Adipose tissue (tissue), 3 donors: ENCODE results near the gene PICK1. TPM values are rescaled to one million over a fixed set of nuclear protein-coding genes. Genes with fewer than 3 reads are reported as not detected.
"Not testable (repeated sequence)": the region's sequence is repeated elsewhere in the genome, so short reads cannot be mapped to it uniquely, and the experiment has no call there.

ENCODE experiments used
- H3K27ac ChIP-seq: one replicate; pipeline ENCODE4 v1.5.1; 2013; ENCODE audit warnings: low read depth, low read length
- WGBS, 3 donors: extraction: QIAGEN DNeasy Blood & Tissue Kit; methylation state at CpG; one replicate each; pipeline ENCODE4 v1.1.7; 2013; 5-methylcytosine and 5-hydroxymethylcytosine counted together
- polyA plus RNA-seq, 3 donors: library from polyadenylated mRNA; stranded (reverse); fragments of 200-250 nt; gene quantifications; one replicate each; pipeline ENCODE4 v1.2.3, GENCODE V29; 2013
- donor health status: healthy with polysubstance abuse.
- donor health status: Bipolar disorder and iron deficiency.
- donor health status: healthy.

PICK1 gene
- polyA plus RNA-seq, 3 donors, result 19.6 to 23.5 (median 20.6) TPM

DNA sequence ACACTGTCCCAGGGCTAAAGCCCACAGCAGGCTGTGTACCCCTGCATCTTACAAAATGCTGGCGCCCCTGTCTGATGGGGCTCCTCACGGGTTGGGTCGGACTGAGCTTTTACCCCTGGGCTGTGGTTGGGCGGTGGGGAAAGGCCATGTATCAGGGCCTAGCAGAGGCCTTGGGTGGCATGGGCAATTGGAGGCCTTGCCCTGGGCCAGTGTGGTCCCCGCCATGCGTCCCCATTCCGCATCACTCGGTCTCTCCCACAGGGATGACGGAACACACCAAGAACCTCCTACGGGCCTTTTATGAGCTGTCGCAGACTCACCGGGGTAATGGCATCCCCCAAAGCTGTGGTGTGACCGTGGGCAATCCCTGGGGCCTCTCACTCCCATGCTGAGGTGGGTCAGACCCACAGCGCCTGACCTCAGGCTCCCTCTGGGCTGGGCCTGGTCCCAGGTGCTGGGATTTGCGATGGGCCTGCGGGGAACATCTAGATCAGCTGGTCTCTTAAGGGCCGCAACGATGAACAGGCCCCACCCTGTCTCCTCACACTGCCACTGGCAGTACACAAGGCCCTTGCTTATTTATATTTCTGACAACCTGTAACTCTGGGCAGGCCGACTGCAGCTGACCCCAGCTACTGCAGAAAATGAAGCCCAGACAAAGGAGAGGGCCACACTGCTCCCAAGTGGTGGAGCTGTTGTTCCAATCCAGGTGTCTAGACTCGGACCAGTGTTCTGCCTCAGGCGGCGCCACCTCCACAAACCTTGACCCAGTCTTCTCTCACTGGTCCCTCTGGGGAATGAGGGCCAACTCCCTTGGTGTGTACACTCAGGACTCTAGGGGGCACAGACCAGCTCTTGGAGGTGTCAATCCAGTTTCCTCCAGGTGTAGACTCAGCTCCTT lies 14.5 kb downstream of the PICK1 start:
- 86 to 94% (median 91%) methylated on average over 21 to 22 of the region's 22 CpGs for WGBS, 3 donors
- H3K27ac ChIP-seq, result no peak overlapping the region

DNA sequence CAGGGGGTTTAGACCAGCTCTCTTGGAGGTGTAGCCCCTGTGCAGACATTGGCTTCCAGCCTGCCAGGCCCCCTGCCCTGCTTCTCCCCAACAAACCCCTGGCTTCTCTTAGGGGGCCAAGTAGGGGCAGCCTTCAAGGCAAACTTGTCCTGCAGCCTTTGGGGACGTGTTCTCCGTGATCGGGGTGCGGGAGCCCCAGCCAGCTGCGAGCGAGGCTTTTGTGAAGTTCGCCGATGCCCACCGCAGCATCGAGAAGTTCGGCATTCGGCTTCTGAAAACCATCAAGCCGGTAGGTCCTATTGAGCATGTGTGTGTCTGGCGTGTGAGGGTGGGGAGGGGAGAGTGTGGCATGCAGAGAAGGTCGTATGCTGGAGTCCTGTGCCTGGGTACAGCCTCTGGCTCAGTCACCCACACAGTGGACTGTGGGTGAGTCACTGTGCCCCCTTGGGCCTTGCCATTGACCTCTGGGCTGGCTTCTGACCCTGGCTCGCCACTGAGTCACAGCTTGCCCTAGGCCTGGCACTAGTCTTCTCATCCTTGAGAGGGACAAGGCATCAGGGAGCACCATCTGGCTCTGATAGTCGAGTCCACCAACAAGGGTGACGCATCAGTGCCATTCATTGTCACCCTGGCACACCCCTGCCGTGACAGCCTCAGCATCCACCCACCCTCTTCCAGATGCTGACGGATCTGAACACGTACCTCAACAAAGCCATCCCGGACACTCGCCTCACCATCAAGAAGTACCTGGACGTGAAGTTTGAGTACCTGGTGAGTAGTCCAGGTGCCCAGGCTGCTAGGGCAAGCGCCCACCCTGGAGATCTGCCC lies 15.3 kb downstream of the PICK1 start:
- H3K27ac ChIP-seq, result no peak overlapping the region
- WGBS, 3 donors, result 94 to 95% (median 95%) methylated on average over 25 of the region's 25 CpGs

DNA sequence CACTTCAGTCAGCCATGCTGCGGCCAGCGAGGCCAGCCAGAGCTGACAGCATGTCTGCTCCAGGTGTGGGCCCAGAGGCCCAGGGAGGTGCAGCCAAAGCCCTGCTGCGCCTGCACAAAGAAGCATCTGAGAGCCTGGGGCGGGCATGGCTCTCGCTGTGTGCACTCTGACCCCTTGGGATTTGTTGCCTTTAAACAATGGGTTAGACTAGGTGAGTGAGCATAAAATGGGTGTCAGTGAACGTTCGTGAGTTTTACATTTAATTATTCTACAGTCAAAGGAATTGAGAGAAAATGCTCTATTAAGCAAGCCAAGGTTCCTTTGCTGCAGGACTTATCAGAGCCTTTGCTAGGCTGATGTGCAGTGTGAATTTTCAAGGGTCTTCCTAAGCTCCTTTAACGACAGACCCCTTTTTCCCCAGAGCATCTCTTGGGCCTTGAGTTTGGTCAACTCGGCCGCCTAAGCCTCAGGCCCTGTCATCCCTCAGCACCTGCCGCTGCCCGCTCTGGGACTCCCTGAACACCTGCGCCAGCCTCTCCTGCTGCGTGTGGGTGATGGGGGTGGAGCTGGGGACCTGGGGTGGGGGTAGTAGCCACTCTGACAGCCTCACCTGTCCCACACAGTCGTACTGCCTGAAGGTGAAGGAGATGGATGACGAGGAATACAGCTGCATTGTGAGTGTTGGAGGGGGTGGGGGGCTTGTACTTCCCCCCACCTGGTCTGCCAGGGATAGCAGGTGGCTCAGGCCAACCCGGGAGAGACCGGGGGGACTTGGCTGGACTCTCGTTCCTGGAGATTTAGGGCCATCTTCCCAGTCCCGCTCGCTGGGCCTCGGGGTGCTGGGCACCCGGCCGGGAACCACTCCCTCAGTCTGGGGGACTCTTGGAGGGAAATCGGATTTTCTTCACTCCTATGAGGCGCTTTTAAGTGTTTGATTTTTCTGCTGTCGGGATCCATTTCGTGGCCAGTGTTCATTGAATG lies 16.2 kb downstream of the PICK1 start:
- H3K27ac ChIP-seq, result no peak overlapping the region
- 94 to 96% (median 94%) methylated on average over 28 of the region's 28 CpGs for WGBS, 3 donors

DNA sequence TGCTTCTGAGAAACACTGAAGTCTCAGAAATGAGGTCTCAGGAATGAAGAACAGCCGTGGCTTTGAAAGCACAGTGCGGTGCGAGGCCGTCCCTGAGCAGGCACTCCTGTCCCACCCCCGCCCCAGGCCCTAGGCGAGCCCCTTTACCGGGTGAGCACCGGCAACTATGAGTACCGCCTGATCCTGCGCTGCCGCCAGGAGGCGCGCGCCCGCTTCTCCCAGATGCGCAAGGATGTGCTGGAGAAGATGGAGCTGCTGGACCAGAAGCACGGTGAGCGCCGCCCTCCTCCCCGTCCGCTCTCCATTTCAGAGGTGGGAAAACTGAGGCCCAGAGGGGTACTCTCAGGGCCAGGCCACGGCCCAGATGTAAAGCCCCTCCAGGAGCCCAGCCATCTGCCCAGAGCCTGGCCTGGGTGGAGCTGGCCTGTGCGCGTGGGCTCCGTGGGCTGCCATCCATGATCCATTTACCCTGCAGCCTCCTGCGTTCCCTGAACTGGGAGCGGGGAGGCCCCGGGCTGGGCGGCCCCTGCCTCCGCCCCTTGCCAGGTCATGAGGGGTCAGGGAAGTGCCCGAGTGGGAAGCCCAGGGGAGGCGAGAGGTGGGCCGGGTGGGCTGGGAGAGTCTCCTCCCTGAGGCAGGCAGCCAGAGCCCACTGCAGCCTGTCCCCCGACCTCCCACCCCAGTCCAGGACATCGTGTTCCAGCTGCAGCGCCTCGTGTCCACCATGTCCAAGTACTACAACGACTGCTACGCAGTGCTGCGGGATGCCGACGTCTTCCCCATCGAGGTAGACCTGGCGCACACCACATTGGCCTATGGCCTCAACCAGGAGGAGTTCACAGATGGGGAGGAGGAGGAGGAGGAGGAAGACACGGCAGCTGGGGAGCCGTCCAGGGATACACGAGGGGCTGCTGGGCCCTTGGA lies 17.2 kb downstream of the PICK1 start:
- 90 to 91% (median 90%) methylated on average over 46 to 47 of the region's 47 CpGs for WGBS, 3 donors
- H3K27ac ChIP-seq, result no peak overlapping the region

DNA sequence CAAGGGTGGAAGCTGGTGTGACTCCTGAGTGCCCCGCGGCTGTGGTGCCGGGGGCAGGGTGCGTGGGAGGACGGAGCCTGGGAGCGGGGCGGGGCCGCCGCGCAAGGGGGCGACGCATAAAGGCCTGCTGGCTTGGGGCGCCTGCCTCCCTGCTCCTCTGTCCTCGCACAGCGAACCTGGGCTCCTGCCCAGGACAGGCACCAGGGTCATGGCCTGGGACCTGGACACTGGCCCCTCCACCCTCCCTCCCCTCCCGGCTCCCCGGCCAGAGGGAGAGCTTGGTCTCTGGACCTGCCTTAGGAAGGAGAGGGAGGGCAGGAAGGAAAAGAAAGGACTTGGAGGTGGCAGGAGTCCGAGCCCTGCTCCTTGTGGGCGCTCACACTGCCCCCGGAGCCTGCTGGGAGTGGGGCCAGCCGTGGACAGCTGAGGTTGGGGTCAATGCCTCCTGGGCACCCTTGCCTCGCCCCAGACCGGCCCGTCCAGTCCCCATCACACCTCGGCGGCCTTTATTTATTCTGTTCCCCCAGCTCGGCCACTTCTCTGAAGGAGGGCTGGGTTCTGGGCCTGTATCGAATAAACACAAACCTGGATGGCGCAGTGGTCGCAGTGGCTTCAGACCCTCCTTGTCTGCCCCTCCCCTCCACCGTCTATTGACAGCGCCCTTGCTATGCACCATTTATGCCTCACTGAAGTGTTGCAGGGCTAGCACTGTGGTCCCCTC lies 18.1 kb downstream of the PICK1 start:
- H3K27ac ChIP-seq, result no peak overlapping the region
- 92 to 95% (median 92%) methylated on average over 19 to 32 of the region's 32 CpGs for WGBS, 3 donors

DNA sequence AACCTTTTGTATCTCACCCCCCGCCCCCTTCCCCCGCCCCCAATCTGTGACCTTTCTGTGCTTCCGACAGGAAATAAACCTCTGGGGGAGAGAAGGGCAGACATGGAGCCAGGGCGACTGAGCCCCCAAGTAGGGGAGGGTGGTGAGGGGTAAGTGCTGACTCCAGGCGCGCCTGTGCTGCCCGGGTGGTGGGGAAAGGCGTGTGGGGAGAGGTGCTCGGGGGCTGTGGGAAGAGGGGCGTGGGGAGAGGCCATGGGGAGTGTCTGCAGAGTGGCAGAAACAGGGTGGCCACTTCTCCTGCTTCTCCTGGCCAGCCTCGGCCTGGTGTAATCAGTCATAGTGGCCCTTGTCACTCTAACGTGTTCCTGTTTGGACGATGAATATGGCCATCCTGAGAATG lies 18.8 kb downstream of the PICK1 start:
- H3K27ac ChIP-seq, result no peak overlapping the region
- 79 to 91% (median 88%) methylated on average over 13 of the region's 13 CpGs for WGBS, 3 donors

DNA sequence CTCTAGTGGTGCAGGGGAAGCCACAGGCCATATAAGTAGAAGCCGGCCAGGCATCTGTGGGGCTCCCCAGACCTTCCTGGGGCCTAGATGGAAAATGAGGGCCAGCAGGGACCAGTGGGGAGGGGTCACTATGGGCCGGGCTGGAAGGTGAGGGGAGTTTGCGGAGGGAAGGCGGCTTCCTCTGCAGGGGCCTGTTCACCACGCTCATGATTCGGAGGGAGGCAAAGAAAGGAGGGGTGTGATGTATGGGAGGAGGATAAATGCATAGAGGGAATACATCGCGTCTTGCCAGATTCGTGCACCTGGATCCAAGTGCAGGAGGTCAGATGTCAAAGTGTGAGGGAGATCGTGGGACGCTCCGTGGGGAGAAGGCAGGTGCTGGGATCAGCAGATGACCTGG lies 19.9 kb downstream of the PICK1 start:
- WGBS, 3 donors, result 73 to 83% (median 81%) methylated on average over 12 of the region's 12 CpGs
- H3K27ac ChIP-seq, result no peak overlapping the region

DNA sequence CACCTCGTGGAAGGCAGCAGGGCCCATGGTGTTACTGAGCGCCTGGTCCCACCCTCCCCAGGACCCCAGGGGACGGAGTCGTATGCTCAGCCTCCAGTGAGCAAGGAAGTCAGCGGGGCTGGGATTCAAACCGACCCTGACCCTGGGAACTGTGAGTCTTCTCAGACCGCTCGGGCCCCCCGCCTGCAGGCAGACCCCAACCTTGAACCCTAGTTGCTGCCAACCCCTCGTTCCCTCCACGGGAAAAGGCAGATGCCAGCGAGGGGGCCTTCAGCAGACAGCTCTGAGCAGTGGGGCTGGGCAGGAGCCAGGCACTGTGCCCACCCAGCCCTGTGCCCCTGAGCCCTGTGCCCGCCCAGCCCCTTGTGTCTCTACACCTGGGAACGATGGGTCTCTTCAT lies 20.4 kb downstream of the PICK1 start:
- H3K27ac ChIP-seq, result no peak overlapping the region
- WGBS, 3 donors, result 65 to 83% (median 79%) methylated on average over 14 of the region's 14 CpGs

DNA sequence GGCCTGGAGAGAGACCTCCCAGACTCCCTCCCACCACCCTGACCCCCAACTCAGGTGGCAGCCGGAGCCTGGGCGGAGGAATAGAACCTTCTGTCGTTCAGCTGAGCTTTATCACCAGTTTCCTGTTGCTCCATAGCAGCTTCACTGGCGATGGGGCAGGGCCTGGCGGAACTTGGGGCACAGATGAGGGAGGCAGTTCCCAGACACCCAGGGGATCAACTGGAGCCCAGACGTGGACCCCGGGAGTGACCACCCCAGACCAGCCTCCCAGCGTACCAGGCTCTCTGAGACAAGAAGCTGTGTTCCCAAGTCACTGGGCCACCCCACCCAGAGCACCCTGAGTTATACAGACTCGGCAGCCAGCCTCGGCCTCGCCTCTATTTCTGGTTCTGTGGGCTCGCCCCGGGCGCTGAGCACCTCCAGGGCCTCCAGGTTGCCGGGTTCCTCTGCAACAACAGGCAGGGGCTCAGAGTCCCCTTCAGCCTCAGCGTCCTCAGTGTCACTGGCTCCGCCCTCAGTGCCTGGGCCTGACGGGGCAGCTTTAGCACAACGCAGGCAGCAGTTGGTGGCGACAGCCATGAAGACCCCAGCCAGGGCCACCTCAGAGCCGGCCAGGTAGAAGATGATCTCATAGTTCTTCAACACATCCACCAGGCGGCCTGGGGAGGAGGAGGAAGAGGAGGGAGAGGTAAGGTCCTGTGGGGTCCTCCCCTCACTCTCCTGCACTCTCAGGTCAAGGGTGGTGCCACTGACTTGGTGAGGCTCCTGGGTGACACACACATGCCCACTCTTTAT lies 21.0 kb downstream of the PICK1 start:
- H3K27ac ChIP-seq, result no peak overlapping the region
- 72 to 77% (median 73%) methylated on average over 22 of the region's 22 CpGs for WGBS, 3 donors

DNA sequence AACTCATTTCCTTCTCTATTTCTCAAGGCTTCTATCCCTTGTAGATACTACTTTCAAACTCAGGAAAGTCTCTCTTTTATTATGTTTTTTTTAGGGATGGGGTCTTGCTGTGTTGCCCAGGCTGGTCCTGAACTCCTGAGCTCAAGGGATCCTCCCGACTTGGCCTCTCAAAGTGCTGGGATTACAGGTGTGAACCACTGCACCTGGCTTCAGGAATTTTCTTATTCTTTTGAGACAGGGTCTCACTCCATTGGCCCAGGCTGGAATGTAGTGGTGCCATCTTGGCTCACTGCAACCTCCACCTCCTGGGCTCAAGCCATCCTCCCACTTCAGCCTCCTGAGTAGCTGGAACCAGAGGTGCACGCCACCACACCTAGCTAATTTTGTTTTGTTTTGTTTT lies 22.0 kb downstream of the PICK1 start:
- H3K27ac ChIP-seq, result not testable (repeated sequence)
- WGBS, 3 donors, result 89 to 96% (median 95%) methylated on average over 2 of the region's 2 CpGs

DNA sequence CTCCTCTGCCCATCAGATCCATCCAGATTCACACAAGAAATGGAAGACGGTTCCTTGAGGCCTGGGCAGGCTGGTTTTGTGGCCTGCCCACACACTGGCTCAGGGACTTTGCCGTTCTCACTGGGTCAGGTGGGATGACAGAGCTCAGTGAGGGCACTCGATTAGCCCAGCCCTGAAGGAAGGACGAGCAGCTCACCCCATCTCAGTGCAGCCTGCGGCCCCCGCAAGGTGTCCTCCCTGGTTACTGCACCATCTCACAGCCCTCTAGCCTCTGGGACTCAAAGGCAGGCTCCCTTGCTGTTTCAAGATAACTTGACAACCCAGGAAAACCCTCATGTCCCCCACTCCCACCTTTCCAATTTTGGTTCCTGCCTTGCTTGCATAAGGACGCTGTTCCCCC lies 22.6 kb downstream of the PICK1 start:
- WGBS, 3 donors, result 90 to 95% (median 92%) methylated on average over 7 of the region's 7 CpGs
- H3K27ac ChIP-seq, result no peak overlapping the region

DNA sequence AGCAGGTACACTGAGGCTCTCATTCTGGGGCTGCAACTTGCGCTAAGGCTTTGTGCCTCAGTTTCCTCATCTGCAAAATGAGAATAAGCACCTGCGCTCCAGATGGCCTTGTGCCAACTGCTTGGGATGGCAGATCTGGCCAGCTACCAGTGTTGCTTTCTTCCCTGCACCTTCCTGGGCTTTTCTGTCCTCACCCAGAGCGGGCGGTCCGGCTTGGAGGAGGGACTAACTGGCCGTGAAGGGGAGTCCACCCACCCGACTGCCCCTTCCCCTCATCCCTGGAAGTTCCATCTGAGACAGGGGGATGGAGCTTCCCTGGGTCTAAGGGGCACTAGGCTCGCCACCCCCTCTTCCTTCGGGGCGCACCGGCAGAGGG lies 23.3 kb downstream of the PICK1 start:
- WGBS, 3 donors, result 52 to 67% (median 67%) methylated on average over 11 of the region's 11 CpGs
- no peak overlapping the region for H3K27ac ChIP-seq

DNA sequence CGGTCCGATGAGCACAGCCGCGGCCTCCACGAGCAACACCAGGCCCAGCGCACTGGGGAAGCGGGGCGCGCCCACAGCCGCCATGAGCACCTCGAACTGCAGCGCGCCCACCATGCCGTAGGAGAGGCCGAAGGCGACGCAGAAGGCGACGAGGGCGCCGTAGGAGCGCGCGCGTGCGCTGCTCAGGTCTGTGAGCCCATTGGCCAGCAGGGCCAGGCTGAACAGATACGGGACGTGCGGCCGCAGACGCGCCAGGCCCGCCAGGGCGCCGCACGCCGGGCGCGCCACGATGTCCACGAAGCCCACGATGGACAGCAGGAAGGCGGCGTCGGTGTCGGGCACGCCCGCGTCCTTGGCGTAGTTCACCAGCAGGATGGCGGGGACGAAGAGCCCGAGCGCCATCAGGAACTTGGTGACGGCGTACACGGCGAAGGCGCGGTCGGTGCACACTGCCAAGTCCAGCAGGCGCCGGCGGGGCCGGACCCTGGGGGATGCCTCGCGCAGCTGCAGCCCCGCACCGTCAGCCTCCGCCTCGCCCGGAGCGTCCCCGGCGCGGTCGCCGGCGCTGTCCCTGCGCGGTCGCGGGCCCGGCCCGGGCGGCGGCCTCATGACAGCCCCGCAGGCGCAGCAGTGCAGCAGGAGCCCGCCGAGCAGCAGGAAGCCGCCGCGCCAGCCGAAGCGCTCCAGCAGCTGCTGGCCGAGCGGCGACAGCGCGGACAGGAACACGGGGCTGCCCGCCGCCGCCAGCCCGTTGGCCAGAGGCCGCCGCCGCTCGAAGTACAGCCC lies 23.8 kb downstream of the PICK1 start:
- WGBS, 3 donors, result 4 to 7% (median 6%) methylated on average over 84 to 110 of the region's 110 CpGs
- no peak overlapping the region for H3K27ac ChIP-seq

DNA sequence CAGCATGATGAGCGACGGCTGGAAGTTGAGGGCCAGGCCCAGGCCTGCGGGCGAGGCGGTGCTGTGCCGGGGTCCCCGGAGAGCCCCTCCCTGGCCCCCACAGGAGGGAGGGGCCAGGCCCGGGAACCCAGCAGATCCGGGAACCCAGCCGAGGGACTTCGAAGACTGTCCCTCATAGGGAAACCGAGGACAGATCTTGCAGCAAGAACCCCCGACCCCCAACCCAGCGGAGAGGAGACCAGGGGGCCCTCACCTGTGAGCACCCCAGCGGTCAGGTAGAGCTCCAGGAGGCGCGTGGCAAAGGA lies 24.4 kb downstream of the PICK1 start:
- H3K27ac ChIP-seq, result no peak overlapping the region
- WGBS, 3 donors, result 6 to 10% (median 6%) methylated on average over 16 to 17 of the region's 17 CpGs

DNA sequence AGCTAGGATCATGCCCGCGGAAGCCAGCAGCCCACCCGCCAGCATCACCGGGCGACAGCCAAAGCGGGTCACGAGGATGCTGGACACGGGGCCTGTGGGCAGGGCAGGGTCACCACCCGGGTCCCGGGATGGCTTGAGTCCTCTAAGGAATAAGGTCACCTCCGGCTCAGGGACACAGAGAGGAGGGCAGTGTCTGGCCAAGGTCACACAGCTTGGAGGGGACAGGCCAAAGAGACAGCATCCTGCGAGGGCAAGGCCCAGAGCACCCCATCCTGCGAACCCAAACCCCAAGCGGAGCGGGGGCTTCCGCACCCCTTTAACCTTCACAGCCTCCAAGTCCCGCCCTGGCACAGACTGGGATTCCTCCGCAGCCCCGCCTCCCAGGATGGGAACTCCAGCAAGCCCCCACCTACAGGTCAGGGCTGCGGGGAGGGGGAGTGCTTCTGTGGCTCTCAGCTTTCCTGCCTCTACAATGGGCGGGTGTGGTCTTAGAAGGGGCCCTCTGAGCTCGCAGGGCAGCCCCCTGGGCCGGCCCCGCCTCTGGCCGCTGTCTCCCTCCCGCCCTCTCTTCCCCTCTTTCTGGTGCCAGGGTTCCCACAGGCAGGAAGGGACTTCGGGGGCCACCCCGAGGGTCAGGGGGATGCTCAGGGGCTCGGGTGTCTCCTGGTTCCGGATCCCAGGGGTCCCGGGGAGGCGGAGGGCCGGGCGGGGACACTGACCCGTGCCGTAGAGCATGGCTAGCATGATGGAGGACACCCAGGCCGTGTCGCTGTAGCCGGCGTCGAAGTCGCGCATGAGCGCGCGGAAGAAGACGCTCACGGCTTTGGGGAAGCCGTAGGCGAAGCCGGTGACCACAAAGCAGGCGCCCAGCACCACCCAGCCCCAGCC lies 25.0 kb downstream of the PICK1 start:
- WGBS, 3 donors, result 15 to 24% (median 22%) methylated on average over 48 to 52 of the region's 52 CpGs
- no peak overlapping the region for H3K27ac ChIP-seq
